HUES48 (cell line): ENCODE data around the gene SNTG2.

Experiments
- H3K27ac ChIP-seq: one replicate; pipeline ENCODE4 v1.7.0; 2013; ENCODE audit warnings: low read depth, low read length, inconsistent platforms
- H3K27me3 ChIP-seq: 2 replicates; pipeline ENCODE4 v1.6.1; 2013; ENCODE audit warnings: mild to moderate bottlenecking, low read length; ENCODE audit not compliant: control insufficient read depth, insufficient read depth
- H3K36me3 ChIP-seq: 2 replicates; pipeline ENCODE4 v1.6.1; 2013; ENCODE audit warnings: low read length; ENCODE audit not compliant: control insufficient read depth, insufficient read depth
- H3K4me1 ChIP-seq: 2 replicates; pipeline ENCODE4 v1.6.1; 2013; ENCODE audit warnings: mild to moderate bottlenecking, low read length; ENCODE audit not compliant: control insufficient read depth, insufficient read depth
- H3K4me3 ChIP-seq: 2 replicates; pipeline ENCODE4 v1.5.1; 2013; ENCODE audit warnings: mild to moderate bottlenecking, low read depth, low read length
- H3K9ac ChIP-seq: 2 replicates; pipeline ENCODE4 v1.6.1; 2013; ENCODE audit warnings: mild to moderate bottlenecking, low read depth, low read length, moderate library complexity
- H3K9me3 ChIP-seq: 2 replicates; pipeline ENCODE4 v1.6.1; 2013; ENCODE audit warnings: low read length; ENCODE audit not compliant: control insufficient read depth, insufficient read depth

Gene SNTG2

GRCh38 chr2:1415501-1415900, 464.9 kb downstream of the SNTG2 start:
- H3K4me3 ChIP-seq, result no peak overlapping the region
- peaks cover 7% of the 10 kb centered on the region; the same call in 1 of the 2 replicates for H3K4me1 ChIP-seq
- H3K27ac ChIP-seq, result no peak overlapping the region
- no peaks in the 10 kb centered on the region; the same call in 1 of the 2 replicates for H3K27me3 ChIP-seq
- H3K9ac ChIP-seq, result no peak overlapping the region
- no peaks in the 10 kb centered on the region for H3K36me3 ChIP-seq
- H3K9me3 ChIP-seq, result no peaks in the 10 kb centered on the region
